Subcutaneous abdominal adipose tissue (tissue), 5 donors: ENCODE results near the gene FXYD3.

Experiments used
- H3K27ac ChIP-seq: one replicate; pipeline ENCODE4 v1.7.0; 2013; ENCODE audit warnings: low read depth, mild to moderate bottlenecking, inconsistent platforms, low read length, moderate library complexity
- H3K27me3 ChIP-seq, 5 donors: one replicate each; pipeline ENCODE4 v1.7.0; 2013; ENCODE audit warnings: low read length in 5 of 5, inconsistent platforms in 1 of 5; ENCODE audit not compliant: control insufficient read depth in 5 of 5, insufficient read depth in 4 of 5
- H3K36me3 ChIP-seq, 5 donors: one replicate each; pipeline ENCODE4 v1.7.0; 2013; ENCODE audit warnings: low read length in 5 of 5; ENCODE audit not compliant: control insufficient read depth in 5 of 5, insufficient read depth in 5 of 5
- H3K4me1 ChIP-seq, 5 donors: one replicate each; pipeline ENCODE4 v1.7.0; 2013; ENCODE audit warnings: low read length in 5 of 5, mild to moderate bottlenecking in 3 of 5, moderate library complexity in 1 of 5; ENCODE audit not compliant: control insufficient read depth in 5 of 5, insufficient read depth in 5 of 5
- H3K4me3 ChIP-seq, 5 donors: one replicate each; pipeline ENCODE4 v1.7.0; 2013; ENCODE audit warnings: low read length in 5 of 5, low read depth in 1 of 5
- H3K9ac ChIP-seq, 5 donors: one replicate each; pipeline ENCODE4 v1.7.0; 2013; ENCODE audit warnings: low read length in 5 of 5, mild to moderate bottlenecking in 4 of 5, moderate library complexity in 3 of 5
- H3K9me3 ChIP-seq, 5 donors: one replicate each; pipeline ENCODE4 v1.7.0; 2013; ENCODE audit warnings: low read length in 5 of 5; ENCODE audit not compliant: control insufficient read depth in 5 of 5
- donor health status: healthy.
- donor health status: healthy.
- donor health status: healthy.
- donor health status: healthy.
- donor health status: healthy.

FXYD3 gene

GRCh38 chr19:35130761-35131720 lies 15.4 kb downstream of the FXYD3 start:
- H3K9me3 ChIP-seq, result no peaks in the 10 kb centered on the region
- no peak overlapping the region for H3K4me3 ChIP-seq
- no peak overlapping the region for H3K27ac ChIP-seq
- H3K27me3 ChIP-seq, result no peaks in the 10 kb centered on the region
- H3K36me3 ChIP-seq, result peaks cover 0 to 2% (median 0%) of the 10 kb centered on the region in 5 donors
- H3K4me1 ChIP-seq, result peaks cover 2 to 30% (median 19%) of the 10 kb centered on the region in 5 donors
- no peak overlapping the region for H3K9ac ChIP-seq

DNA sequence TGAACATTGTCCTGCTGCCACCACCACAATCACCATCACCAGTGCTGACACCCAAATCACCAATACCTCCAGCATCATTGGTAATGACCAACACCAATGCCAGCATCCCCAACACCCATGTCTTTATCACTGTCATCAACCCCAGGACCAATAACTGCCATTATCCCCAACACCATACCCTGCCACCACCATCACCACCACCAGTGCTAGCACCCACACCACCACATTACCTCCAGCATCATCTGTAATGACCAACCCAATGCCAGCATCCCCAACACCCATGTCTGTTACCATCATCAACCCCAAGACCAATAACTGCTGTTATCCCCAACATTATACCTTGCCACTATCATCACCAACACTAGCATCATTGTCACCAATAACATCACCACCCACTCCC lies 16.6 kb downstream of the FXYD3 start:
- Histone ChIP-seq H3K27me3 (no peaks in the 10 kb centered on the region), H3K27ac (no peak overlapping the region), H3K9me3 (no peaks in the 10 kb centered on the region), H3K4me3 (peak overlapping the region in 1 of 5 donors; percentile 45), H3K9ac (no peak overlapping the region), H3K36me3 (peaks cover 0 to 2% (median 0%) of the 10 kb centered on the region in 5 donors), H3K4me1 (peaks cover 2 to 23% (median 12%) of the 10 kb centered on the region in 5 donors)

GRCh38 chr19:35133826-35134225 lies 18.2 kb downstream of the FXYD3 start:
- Histone ChIP-seq H3K27me3 (no peaks in the 10 kb centered on the region), H3K9me3 (no peaks in the 10 kb centered on the region), H3K4me1 (peaks cover 4 to 36% (median 23%) of the 10 kb centered on the region in 5 donors), H3K36me3 (peaks cover 0 to 2% (median 0%) of the 10 kb centered on the region in 5 donors), H3K9ac (no peak overlapping the region), H3K4me3 (peak overlapping the region in 3 of 5 donors; percentile 18 to 53 (median 45)), H3K27ac (no peak overlapping the region)

- Histone ChIP-seq H3K27me3 (no peaks in the 10 kb centered on the region), H3K4me1 (peaks cover 6 to 42% (median 32%) of the 10 kb centered on the region in 5 donors), H3K36me3 (peaks cover 0 to 2% (median 0%) of the 10 kb centered on the region in 5 donors), H3K27ac (no peak within 1 kb of the TSS), H3K9me3 (no peaks in the 10 kb centered on the region), H3K4me3 (peak within 1 kb of the TSS in 3 of 5 donors; percentile 45 to 53 (median 52)), H3K9ac (peak within 1 kb of the TSS in 2 of 5 donors; percentile 30 to 56)
Observed at GRCh38 chr19:35134601-35135242, 19.1 kb downstream of the FXYD3 start, which contains the start of gene LGI4. Gene LGI4, minus strand, starts transcription at chr19:35135059. Its CDS starts 379 bp downstream, at chr19:35134680.

DNA sequence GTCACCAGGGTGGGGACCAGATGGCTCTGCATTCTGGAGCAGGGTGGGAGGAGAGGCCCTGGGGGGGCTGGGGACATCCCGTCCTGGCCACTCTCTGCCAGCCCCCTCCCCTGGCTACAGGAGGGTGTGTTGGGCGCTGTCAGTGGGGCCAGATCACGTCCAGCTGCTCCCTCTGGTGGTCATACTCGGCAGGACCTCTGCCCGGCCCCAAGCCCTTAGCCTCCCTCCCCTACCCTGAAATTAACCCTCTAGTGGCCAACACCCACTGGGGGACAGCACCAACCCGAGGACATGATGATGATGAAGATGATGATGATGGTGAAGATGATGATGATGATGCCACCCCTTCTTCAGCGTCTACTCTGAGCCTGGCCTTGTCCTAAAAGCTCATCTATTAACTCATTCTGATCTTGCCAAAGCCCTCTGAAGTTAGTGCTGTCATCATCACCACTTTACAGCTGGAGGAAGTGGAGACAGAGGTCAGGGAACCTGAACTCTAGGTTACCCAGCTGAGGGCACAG lies 19.8 kb downstream of the FXYD3 start:
- Histone ChIP-seq H3K4me1 (peaks cover 6 to 49% (median 39%) of the 10 kb centered on the region in 5 donors), H3K4me3 (peak overlapping the region in 3 of 5 donors; percentile 11 to 52 (median 45))

DNA sequence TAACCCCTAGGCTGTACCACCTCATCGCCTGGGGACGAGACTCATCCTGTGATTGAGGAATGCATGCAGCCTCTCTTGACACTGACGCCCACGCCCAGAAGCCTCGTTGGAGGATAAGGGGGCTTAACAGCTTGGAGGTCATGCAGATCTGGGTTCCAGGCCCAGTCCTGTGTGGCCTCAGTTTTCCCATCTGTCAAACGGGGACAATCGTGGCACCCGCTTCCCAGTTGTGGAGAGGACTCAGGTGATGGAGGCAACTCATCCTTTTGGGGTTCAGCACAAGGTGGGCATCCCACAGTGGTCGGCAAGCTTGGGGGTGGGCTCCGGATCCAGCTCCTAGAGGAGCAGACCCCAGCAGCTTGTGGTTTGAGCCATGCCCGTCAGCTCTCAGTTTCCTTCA lies 20.6 kb downstream of the FXYD3 start:
- Histone ChIP-seq H3K27ac (no peak overlapping the region), H3K36me3 (no peaks in the 10 kb centered on the region), H3K9me3 (no peaks in the 10 kb centered on the region), H3K4me1 (peaks cover 6 to 55% (median 44%) of the 10 kb centered on the region in 5 donors), H3K27me3 (no peaks in the 10 kb centered on the region), H3K9ac (no peak overlapping the region), H3K4me3 (no peak overlapping the region)

More for the DNA sequence above, 19.8 kb downstream of the FXYD3 start:
- peak overlapping the region in 2 of 5 donors; percentile 30 to 56 for H3K9ac ChIP-seq
- peaks cover 0 to 2% (median 0%) of the 10 kb centered on the region in 5 donors for H3K36me3 ChIP-seq
- H3K9me3 ChIP-seq, result no peaks in the 10 kb centered on the region
- no peaks in the 10 kb centered on the region for H3K27me3 ChIP-seq
- no peak overlapping the region for H3K27ac ChIP-seq

- Histone ChIP-seq H3K27ac (no peak overlapping the region), H3K4me1 (peaks cover 6 to 64% (median 52%) of the 10 kb centered on the region in 5 donors), H3K4me3 (no peak overlapping the region), H3K36me3 (no peaks in the 10 kb centered on the region), H3K27me3 (peaks cover 0 to 2% (median 0%) of the 10 kb centered on the region in 5 donors), H3K9me3 (no peaks in the 10 kb centered on the region), H3K9ac (no peak overlapping the region)
Observed at GRCh38 chr19:35136977-35137702, 21.5 kb downstream of the FXYD3 start.

- H3K9me3 ChIP-seq, result no peaks in the 10 kb centered on the region
- no peaks in the 10 kb centered on the region for H3K36me3 ChIP-seq
- peaks cover 0 to 3% (median 0%) of the 10 kb centered on the region in 5 donors for H3K27me3 ChIP-seq
- H3K9ac ChIP-seq, result peak within 1 kb of the TSS; percentile 33 to 75 (median 56)
- peaks cover 6 to 70% (median 58%) of the 10 kb centered on the region in 5 donors for H3K4me1 ChIP-seq
- H3K27ac ChIP-seq, result peak within 1 kb of the TSS; percentile 76
- peak within 1 kb of the TSS; percentile 45 to 73 (median 65) for H3K4me3 ChIP-seq
Observed at GRCh38 chr19:35138305-35138892, 22.8 kb downstream of the FXYD3 start, which contains the start of gene FXYD1. Gene FXYD1, plus strand, starts transcription at chr19:35138824. Its CDS starts 1,256 bp downstream, at chr19:35140080.
